PC-3 (cell line): ENCODE results near the gene RNU7-1. TPM values are rescaled to one million over a fixed set of nuclear protein-coding genes. Genes with fewer than 3 reads are reported as not detected.

Source experiments
- ATAC-seq: fragments of 200-7000 bp; cut with Tn5 transposase; 2 replicates; pipeline ENCODE4 v1.9.1; 2020; ENCODE audit warnings: mild to moderate bottlenecking, moderate library complexity
- BruUV-seq: library from RNA; stranded (reverse); fragments of 400-500 nt; replicated peaks from 2 replicates; lab custom pipeline; 2021; lab: Mats Ljungman, UMichigan
- CTCF ChIA-PET: fragments of 300-600 bp; sonication (Branson Sonifier 250); formaldehyde crosslinking; loops from one replicate; lab custom pipeline; 2022; ENCODE audit warnings: antibody characterized with exemption; lab: Charles Lee
- POLR2A ChIA-PET: fragments of 300-600 bp; sonication (Branson Sonifier 250); formaldehyde crosslinking; loops from one replicate; lab custom pipeline; 2022; ENCODE audit warnings: antibody characterized with exemption; ENCODE audit not compliant: unreplicated experiment; lab: Charles Lee
- DNase-seq: peaks from one replicate; pipeline ENCODE4 v3.0.0-alpha.2; 2015
- H2AFZ ChIP-seq: fragments of 300-600 bp; sonication (generic); 2 replicates; pipeline ENCODE4 v1.6.0; 2016; ENCODE audit warnings: antibody characterized with exemption, low read length
- H3F3A ChIP-seq: fragments of 300-600 bp; sonication (generic); one replicate; pipeline ENCODE4 v1.6.0; 2017; ENCODE audit warnings: antibody characterized with exemption, low read length, control low read depth, mild to moderate bottlenecking; ENCODE audit not compliant: unreplicated experiment
- H3K27ac ChIP-seq: fragments of 300-600 bp; sonication (generic); 2 replicates; pipeline ENCODE4 v1.5.1; 2016; ENCODE audit warnings: mild to moderate bottlenecking, low read length
- H3K27me3 ChIP-seq: fragments of 300-600 bp; sonication (generic); 2 replicates; pipeline ENCODE4 v1.6.1; 2016; ENCODE audit warnings: low read length, mixed read lengths
- H3K36me3 ChIP-seq: fragments of 300-600 bp; sonication (generic); 2 replicates; pipeline ENCODE4 v1.6.1; 2016; ENCODE audit warnings: low read depth, mixed run types, low read length, mixed read lengths
- H3K4me1 ChIP-seq: fragments of 300-600 bp; sonication (generic); 2 replicates; pipeline ENCODE4 v1.5.1; 2016; ENCODE audit warnings: low read length; ENCODE audit not compliant: insufficient read depth
- H3K4me2 ChIP-seq: fragments of 300-600 bp; sonication (generic); 2 replicates; pipeline ENCODE4 v1.6.0; 2016; ENCODE audit warnings: low read length
- H3K4me3 ChIP-seq: fragments of 300-600 bp; sonication (generic); 2 replicates; pipeline ENCODE4 v1.5.1; 2016; ENCODE audit warnings: mild to moderate bottlenecking, low read length, mixed read lengths
- H3K79me2 ChIP-seq: fragments of 300-600 bp; sonication (generic); 2 replicates; pipeline ENCODE4 v1.6.1; 2017; ENCODE audit warnings: low read length, mixed read lengths
- H3K9ac ChIP-seq: fragments of 300-600 bp; sonication (generic); 2 replicates; pipeline ENCODE4 v1.6.0; 2016; ENCODE audit warnings: mild to moderate bottlenecking, low read length
- H3K9me2 ChIP-seq: fragments of 300-600 bp; sonication (generic); replicated peaks from 2 replicates; pipeline ENCODE4 v1.6.1; 2016; ENCODE audit warnings: mixed run types, low read length, mixed read lengths
- H3K9me3 ChIP-seq: fragments of 300-600 bp; sonication (generic); 2 replicates; pipeline ENCODE4 v1.6.1; 2016; ENCODE audit warnings: low read length, mixed read lengths
- H4K20me1 ChIP-seq: fragments of 300-600 bp; sonication (generic); 2 replicates; pipeline ENCODE4 v1.6.1; 2016; ENCODE audit warnings: low read length, mixed read lengths
- CTCF ChIP-seq: fragments of 300-600 bp; sonication (generic); conservative IDR thresholded peaks from 2 replicates; pipeline ENCODE4 v1.5.1; 2017; ENCODE audit warnings: antibody characterized with exemption, low read depth, mild to moderate bottlenecking, low read length
- EZH2 ChIP-seq: fragments of 300-600 bp; sonication (generic); IDR thresholded peaks from one replicate; pipeline ENCODE4 v1.6.1; 2017; ENCODE audit warnings: antibody characterized with exemption, mild to moderate bottlenecking, low read length; ENCODE audit not compliant: unreplicated experiment
- EZH2phosphoT487 ChIP-seq: fragments of 300-600 bp; sonication (generic); IDR thresholded peaks from 2 replicates; pipeline ENCODE4 v1.6.1; 2018; ENCODE audit warnings: mild to moderate bottlenecking, antibody characterized with exemption, low read length, borderline replicate concordance
- intact Hi-C: fragments of 100-400 bp; cut with micrococcal nuclease; formaldehyde crosslinking; loops from 2 replicates; pipeline ENCODE4 v1.9.0; 2023
- total RNA-seq: library from RNA; depleted of rRNA; stranded (reverse); fragments of >200 nt; gene quantifications from 2 replicates; pipeline ENCODE4 v1.2.3, GENCODE V29; 2014

Gene RNU7-1
- total RNA-seq, 1 experiment from 2014 or later, result not detected

GRCh38 chr12:6952121-6952862 is 8.7 kb downstream of the RNU7-1 start:
- TF ChIP-seq CTCF (no peak), EZH2 (no peak), EZH2phosphoT487 (no peak)
- H3K4me1 ChIP-seq, result no peaks in the 10 kb centered on the region
- no peak overlapping the region for H3K27ac ChIP-seq
- no peak overlapping the region for H2AFZ ChIP-seq
- DNase-seq, result no peak
- no peaks in the 10 kb centered on the region for H3K9me2 ChIP-seq
- intact Hi-C loops, result no loop called here
- no peaks in the 10 kb centered on the region for H4K20me1 ChIP-seq
- H3K4me3 ChIP-seq, result no peak overlapping the region
- H3K27me3 ChIP-seq, result no peaks in the 10 kb centered on the region
- ATAC-seq, result no peak
- CTCF ChIA-PET, result no interaction called here
- BruUV-seq, result no TSS peak
- no peaks in the 10 kb centered on the region for H3K36me3 ChIP-seq
- H3K4me2 ChIP-seq, result no peak overlapping the region
- H3K9me3 ChIP-seq, result no peaks in the 10 kb centered on the region
- POLR2A ChIA-PET, result no interaction called here
- H3K9ac ChIP-seq, result no peak overlapping the region
- H3K79me2 ChIP-seq, result no peaks in the 10 kb centered on the region
- no peaks in the 10 kb centered on the region for H3F3A ChIP-seq

- Histone ChIP-seq H3K27ac (no peak overlapping the region), H3K36me3 (no peaks in the 10 kb centered on the region), H3K4me2 (no peak overlapping the region), H4K20me1 (no peaks in the 10 kb centered on the region), H3F3A (no peaks in the 10 kb centered on the region), H3K4me1 (no peaks in the 10 kb centered on the region), H3K9ac (no peak overlapping the region), H3K27me3 (no peaks in the 10 kb centered on the region), H3K79me2 (no peaks in the 10 kb centered on the region), H3K9me2 (no peaks in the 10 kb centered on the region), H2AFZ (no peak overlapping the region), H3K9me3 (no peaks in the 10 kb centered on the region), H3K4me3 (no peak overlapping the region)
- ChIA-PET CTCF (no interaction called here), POLR2A (no interaction called here)
- TF ChIP-seq CTCF, result no peak
- TF ChIP-seq EZH2, result no peak
- TF ChIP-seq EZH2phosphoT487, result no peak
- intact Hi-C loops, result no loop called here
- no peak for DNase-seq
- BruUV-seq, result no TSS peak
- no peak for ATAC-seq
Measured at GRCh38 chr12:6952863-6953441, 9.3 kb downstream of the RNU7-1 start.
